ENCODE results near the gene GCG.

The GCG gene

GRCh38 chr2:162152147-162152546 lies at the start of gene GCG:
TSS of gene GCG (minus strand) at chr2:162152247. CDS start at chr2:162149178, 3,069 bp downstream.
- Histone ChIP-seq H2AFZ (ENCODE audit: low read depth, low read length, severe bottlenecking) (no peak within 1 kb of the TSS), H3K27ac (ENCODE audit: low read depth, low read length) (no peak within 1 kb of the TSS), H3K4me3 (ENCODE audit: insufficient read depth, low read length, poor library complexity, severe bottlenecking) (no peak within 1 kb of the TSS), H4K20me1 (ENCODE audit: low read depth, low read length) (0 out of 2 replicates have a peak, but pooled peaks cover 3% of the 10 kb centered on the region), H3F3A (ENCODE audit: insufficient read depth) (no peaks in the 10 kb centered on the region), H3K9ac (ENCODE audit: low read length) (no peak within 1 kb of the TSS), H3K9me3 (ENCODE audit: insufficient read depth, low read length) (no peaks in the 10 kb centered on the region), H3K4me2 (ENCODE audit: low read depth, low read length, poor library complexity, severe bottlenecking) (no peak within 1 kb of the TSS), H3K27me3 (ENCODE audit: low read length) (no peaks in the 10 kb centered on the region), H3K36me3 (ENCODE audit: low read length) (no peaks in the 10 kb centered on the region), H3K9me2 (replicated peaks; ENCODE audit: insufficient read depth, low read length) (no peaks in the 10 kb centered on the region), H3K79me2 (ENCODE audit: insufficient read depth, low read length) (no peaks in the 10 kb centered on the region)
- TF ChIP-seq EZH2phosphoT487 (conservative IDR thresholded peaks at IDR 0.05; ENCODE audit: low read length): no peak
- no peak for TF ChIP-seq CTCF (IDR thresholded peaks at IDR 0.05; ENCODE audit: insufficient read depth, low read length, poor library complexity, severe bottlenecking)

DNA sequence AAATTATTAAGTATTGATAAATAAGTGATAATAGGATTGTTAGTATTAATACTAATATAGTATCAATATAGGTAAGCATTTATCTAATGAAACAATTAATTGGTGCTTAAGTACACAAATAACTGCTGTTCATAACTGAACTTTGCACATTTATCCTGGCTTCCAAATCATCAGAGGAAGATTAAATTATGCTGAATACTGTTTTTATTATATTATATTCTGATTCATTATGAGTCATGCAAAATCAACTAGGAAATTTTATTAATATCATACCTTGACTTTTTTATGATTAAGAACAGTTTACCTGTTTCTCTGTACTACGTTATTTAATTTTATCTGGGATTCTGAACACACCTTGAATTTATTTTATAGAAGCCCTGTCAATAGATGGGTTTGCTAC lies 48.6 kb upstream of the GCG start:
- TF ChIP-seq EZH2phosphoT487 (conservative IDR thresholded peaks at IDR 0.05; ENCODE audit: low read length): no peak
- H2AFZ ChIP-seq (ENCODE audit: low read depth, low read length, severe bottlenecking): no peak overlapping the region
- H3K27ac ChIP-seq (ENCODE audit: low read depth, low read length): no peak overlapping the region
- H3F3A ChIP-seq (ENCODE audit: insufficient read depth): no peaks in the 10 kb centered on the region
- no peaks in the 10 kb centered on the region for H3K9me3 ChIP-seq (ENCODE audit: insufficient read depth, low read length)
- no peak overlapping the region for H3K9ac ChIP-seq (ENCODE audit: low read length)
- H3K4me3 ChIP-seq (ENCODE audit: insufficient read depth, low read length, poor library complexity, severe bottlenecking): no peak overlapping the region
- H4K20me1 ChIP-seq (ENCODE audit: low read depth, low read length): no peaks in the 10 kb centered on the region
- no peak overlapping the region for H3K4me2 ChIP-seq (ENCODE audit: low read depth, low read length, poor library complexity, severe bottlenecking)
- no peaks in the 10 kb centered on the region for H3K9me2 ChIP-seq (replicated peaks; ENCODE audit: insufficient read depth, low read length)
- no peaks in the 10 kb centered on the region for H3K79me2 ChIP-seq (ENCODE audit: insufficient read depth, low read length)
- no peaks in the 10 kb centered on the region for H3K36me3 ChIP-seq (ENCODE audit: low read length)
- H3K27me3 ChIP-seq (ENCODE audit: low read length): no peaks in the 10 kb centered on the region

DNA sequence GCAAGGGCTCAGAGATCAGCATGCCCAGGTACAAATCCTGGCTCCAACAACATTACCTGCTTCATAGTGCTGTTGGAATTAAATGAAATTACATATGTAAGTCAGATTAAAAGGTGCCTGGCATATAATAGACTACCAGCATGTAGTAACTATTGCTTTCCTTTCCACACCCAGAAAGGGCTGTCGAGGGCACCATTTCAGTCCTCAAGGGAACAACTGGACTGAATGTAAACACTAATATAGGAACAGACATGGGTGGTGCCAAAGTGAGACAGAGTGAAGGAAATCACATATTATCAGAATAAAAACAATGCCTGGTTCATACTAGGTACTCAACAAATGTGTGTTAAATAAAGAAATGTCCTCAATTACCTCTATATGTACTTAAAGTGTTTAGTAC lies 47.9 kb upstream of the GCG start:
- no peak overlapping the region for H3K4me3 ChIP-seq (ENCODE audit: insufficient read depth, low read length, poor library complexity, severe bottlenecking)
- H3K27me3 ChIP-seq (ENCODE audit: low read length): no peaks in the 10 kb centered on the region
- TF ChIP-seq CTCF (IDR thresholded peaks at IDR 0.05; ENCODE audit: insufficient read depth, low read length, poor library complexity, severe bottlenecking) (no peak), EZH2phosphoT487 (conservative IDR thresholded peaks at IDR 0.05; ENCODE audit: low read length) (no peak)
- H3K27ac ChIP-seq (ENCODE audit: low read depth, low read length): no peak overlapping the region
- no peaks in the 10 kb centered on the region for H3K9me3 ChIP-seq (ENCODE audit: insufficient read depth, low read length)
- H3K9me2 ChIP-seq (replicated peaks; ENCODE audit: insufficient read depth, low read length): no peaks in the 10 kb centered on the region
- no peak overlapping the region for H3K4me2 ChIP-seq (ENCODE audit: low read depth, low read length, poor library complexity, severe bottlenecking)
- H3F3A ChIP-seq (ENCODE audit: insufficient read depth): no peaks in the 10 kb centered on the region
- H2AFZ ChIP-seq (ENCODE audit: low read depth, low read length, severe bottlenecking): no peak overlapping the region
- no peaks in the 10 kb centered on the region for H3K79me2 ChIP-seq (ENCODE audit: insufficient read depth, low read length)
- no peaks in the 10 kb centered on the region for H4K20me1 ChIP-seq (ENCODE audit: low read depth, low read length)
- H3K36me3 ChIP-seq (ENCODE audit: low read length): no peaks in the 10 kb centered on the region
- H3K9ac ChIP-seq (ENCODE audit: low read length): no peak overlapping the region

GRCh38 chr2:162198239-162198638 lies 46.2 kb upstream of the GCG start:
- H3K9ac ChIP-seq (ENCODE audit: low read length): no peak overlapping the region
- no peak overlapping the region for H3K27ac ChIP-seq (ENCODE audit: low read depth, low read length)
- H2AFZ ChIP-seq (ENCODE audit: low read depth, low read length, severe bottlenecking): no peak overlapping the region
- no peaks in the 10 kb centered on the region for H4K20me1 ChIP-seq (ENCODE audit: low read depth, low read length)
- TF ChIP-seq CTCF (IDR thresholded peaks at IDR 0.05; ENCODE audit: insufficient read depth, low read length, poor library complexity, severe bottlenecking) (no peak), EZH2phosphoT487 (conservative IDR thresholded peaks at IDR 0.05; ENCODE audit: low read length) (no peak)
- H3K27me3 ChIP-seq (ENCODE audit: low read length): no peaks in the 10 kb centered on the region
- H3K79me2 ChIP-seq (ENCODE audit: insufficient read depth, low read length): no peaks in the 10 kb centered on the region
- H3K4me2 ChIP-seq (ENCODE audit: low read depth, low read length, poor library complexity, severe bottlenecking): no peak overlapping the region
- H3K9me3 ChIP-seq (ENCODE audit: insufficient read depth, low read length): no peaks in the 10 kb centered on the region
- H3K4me3 ChIP-seq (ENCODE audit: insufficient read depth, low read length, poor library complexity, severe bottlenecking): no peak overlapping the region
- no peaks in the 10 kb centered on the region for H3K9me2 ChIP-seq (replicated peaks; ENCODE audit: insufficient read depth, low read length)
- no peaks in the 10 kb centered on the region for H3K36me3 ChIP-seq (ENCODE audit: low read length)
- no peaks in the 10 kb centered on the region for H3F3A ChIP-seq (ENCODE audit: insufficient read depth)

Data from SU-DHL-6 (cell line).